GM15510 (cell line): ENCODE measurements around the gene SIGLEC9.

Experiments
- POLR2A ChIP-seq: IDR thresholded peaks from 3 replicates; pipeline ENCODE4 v1.6.1; 2011; ENCODE audit warnings: borderline replicate concordance; ENCODE audit not compliant: insufficient read length; ENCODE audit errors: extremely low read depth

SIGLEC9 gene

GRCh38 chr19:51124729-51125128, at the start of gene SIGLEC9:
SIGLEC9 (plus strand) TSS chr19:51124906; CDS start chr19:51124975, 69 bp downstream.
- TF ChIP-seq POLR2A = no peak

- no peak for TF ChIP-seq POLR2A
Measured at GRCh38 chr19:51075998-51076397, 48.7 kb upstream of the SIGLEC9 start.

- TF ChIP-seq POLR2A = no peak
Measured at GRCh38 chr19:51076631-51077213, 48.0 kb upstream of the SIGLEC9 start.

- TF ChIP-seq POLR2A = no peak
Measured at GRCh38 chr19:51078104-51078503, 46.6 kb upstream of the SIGLEC9 start.

- TF ChIP-seq POLR2A = no peak
Measured at GRCh38 chr19:51078731-51079130, 46.0 kb upstream of the SIGLEC9 start.

GRCh38 chr19:51079481-51080110, 45.1 kb upstream of the SIGLEC9 start:
- TF ChIP-seq POLR2A = no peak

GRCh38 chr19:51081476-51081875, 43.2 kb upstream of the SIGLEC9 start:
- TF ChIP-seq POLR2A = no peak

GRCh38 chr19:51082611-51083010, 42.1 kb upstream of the SIGLEC9 start, which contains the start of gene KLK14:
KLK14 (minus strand) TSS chr19:51082887; CDS start chr19:51082614, 273 bp downstream.
- no peak for TF ChIP-seq POLR2A

GRCh38 chr19:51083181-51083580, 41.5 kb upstream of the SIGLEC9 start:
- TF ChIP-seq POLR2A = no peak

- no peak for TF ChIP-seq POLR2A
Measured at GRCh38 chr19:51083783-51084182, 40.9 kb upstream of the SIGLEC9 start.

- TF ChIP-seq POLR2A = no peak
Measured at GRCh38 chr19:51084505-51084904, 40.2 kb upstream of the SIGLEC9 start.

- TF ChIP-seq POLR2A = no peak
Measured at GRCh38 chr19:51086153-51086850, 38.4 kb upstream of the SIGLEC9 start.

GRCh38 chr19:51089786-51090185, 34.9 kb upstream of the SIGLEC9 start:
- TF ChIP-seq POLR2A = no peak

- no peak for TF ChIP-seq POLR2A
Measured at GRCh38 chr19:51090471-51090870, 34.2 kb upstream of the SIGLEC9 start.

- TF ChIP-seq POLR2A = no peak
Measured at GRCh38 chr19:51091126-51091525, 33.6 kb upstream of the SIGLEC9 start.
